Sigmoid colon (tissue), 7 donors: Measurements from ENCODE around the gene TPRA1. TPM values are rescaled to one million over a fixed set of nuclear protein-coding genes. Genes with fewer than 3 reads are reported as not detected.

Source experiments
- DNase-seq: peaks from one replicate; pipeline ENCODE4 v3.0.0-alpha.2; 2019
- H3K27ac ChIP-seq, 4 donors: fragments of 200-600 bp; sonication (generic); one replicate each; pipeline ENCODE4 v1.5.1; 2016 to 2019; ENCODE audit warnings: mild to moderate bottlenecking in 1 of 4
- H3K27me3 ChIP-seq, 3 donors: fragments of 200-600 bp; sonication (generic); one replicate each; pipeline ENCODE4 v1.5.1; 2019; ENCODE audit warnings: mild to moderate bottlenecking in 1 of 3
- H3K36me3 ChIP-seq, 4 donors: fragments of 200-600 bp; sonication (generic); one replicate each; pipeline ENCODE4 v1.5.1; 2016 to 2019
- H3K4me1 ChIP-seq, 4 donors: fragments of 200-600 bp; sonication (generic); one replicate each; pipeline ENCODE4 v1.5.1; 2017 to 2019
- H3K4me3 ChIP-seq, 4 donors: fragments of 200-600 bp; sonication (generic); one replicate each; pipeline ENCODE4 v1.5.1; 2017 to 2019; ENCODE audit warnings: mild to moderate bottlenecking in 2 of 4, moderate library complexity in 1 of 4
- H3K9me3 ChIP-seq, 4 donors: fragments of 200-600 bp in 3 of 4; sonication (generic) in 3 of 4; one replicate each; pipeline versions ENCODE4 v1.5.1 to v1.6.1; 2013 to 2019
- EP300 ChIP-seq, 4 donors: sonication (generic); formaldehyde crosslinking; IDR thresholded peaks; one replicate each; pipeline ENCODE4 v1.6.1; 2017; ENCODE audit warnings: antibody characterized with exemption in 4 of 4
- POLR2A ChIP-seq, 2 donors: fragments of 450-650 bp; IDR thresholded peaks; one replicate each; pipeline ENCODE4 v1.6.1; 2016; ENCODE audit warnings: antibody characterized with exemption in 2 of 2, mild to moderate bottlenecking in 2 of 2, moderate library complexity in 2 of 2
- POLR2AphosphoS5 ChIP-seq, 4 donors: sonication (generic); formaldehyde crosslinking; IDR thresholded peaks; one replicate each; pipeline ENCODE4 v1.6.1; 2017; ENCODE audit warnings: antibody characterized with exemption in 4 of 4
- WGBS, 2 donors: extraction: QIAGEN DNeasy Blood & Tissue Kit; methylation state at CpG; one replicate each; pipeline ENCODE4 v1.1.7; 2013; 5-methylcytosine and 5-hydroxymethylcytosine counted together
- intact Hi-C: fragments of 100-400 bp; cut with DNase I; formaldehyde crosslinking; loops from one replicate; pipeline ENCODE4 v1.15.1; 2023
- polyA plus RNA-seq, 3 donors: library from polyadenylated mRNA; stranded (reverse); fragments of 200-250 nt; gene quantifications; one replicate each; pipeline ENCODE4 v1.2.3, GENCODE V29; 2013
- total RNA-seq, 4 donors: library from RNA; depleted of rRNA; stranded (reverse); fragments of >200 nt; gene quantifications; one replicate each; pipeline ENCODE4 v1.1.0, GENCODE V29; 2016
- TF ChIP-seq, protein P1 (sequence below), 4 experiments: fragments of 450-650 bp in 3 of 4; fragments of 200-600 bp in 1 of 4; IDR thresholded peaks; one replicate each; pipeline ENCODE4 v1.5.1; 2016 to 2019; ENCODE audit warnings: antibody characterized with exemption in 4 of 4, mild to moderate bottlenecking in 3 of 4, moderate library complexity in 2 of 4
- donor health status: healthy with polysubstance abuse.
- donor health status: Bipolar disorder and iron deficiency.
- donor health status: healthy.

Gene TPRA1
- total and polyA plus RNA-seq, 7 donors = 7.2 to 33.2 (median 28.5) TPM

DNA sequence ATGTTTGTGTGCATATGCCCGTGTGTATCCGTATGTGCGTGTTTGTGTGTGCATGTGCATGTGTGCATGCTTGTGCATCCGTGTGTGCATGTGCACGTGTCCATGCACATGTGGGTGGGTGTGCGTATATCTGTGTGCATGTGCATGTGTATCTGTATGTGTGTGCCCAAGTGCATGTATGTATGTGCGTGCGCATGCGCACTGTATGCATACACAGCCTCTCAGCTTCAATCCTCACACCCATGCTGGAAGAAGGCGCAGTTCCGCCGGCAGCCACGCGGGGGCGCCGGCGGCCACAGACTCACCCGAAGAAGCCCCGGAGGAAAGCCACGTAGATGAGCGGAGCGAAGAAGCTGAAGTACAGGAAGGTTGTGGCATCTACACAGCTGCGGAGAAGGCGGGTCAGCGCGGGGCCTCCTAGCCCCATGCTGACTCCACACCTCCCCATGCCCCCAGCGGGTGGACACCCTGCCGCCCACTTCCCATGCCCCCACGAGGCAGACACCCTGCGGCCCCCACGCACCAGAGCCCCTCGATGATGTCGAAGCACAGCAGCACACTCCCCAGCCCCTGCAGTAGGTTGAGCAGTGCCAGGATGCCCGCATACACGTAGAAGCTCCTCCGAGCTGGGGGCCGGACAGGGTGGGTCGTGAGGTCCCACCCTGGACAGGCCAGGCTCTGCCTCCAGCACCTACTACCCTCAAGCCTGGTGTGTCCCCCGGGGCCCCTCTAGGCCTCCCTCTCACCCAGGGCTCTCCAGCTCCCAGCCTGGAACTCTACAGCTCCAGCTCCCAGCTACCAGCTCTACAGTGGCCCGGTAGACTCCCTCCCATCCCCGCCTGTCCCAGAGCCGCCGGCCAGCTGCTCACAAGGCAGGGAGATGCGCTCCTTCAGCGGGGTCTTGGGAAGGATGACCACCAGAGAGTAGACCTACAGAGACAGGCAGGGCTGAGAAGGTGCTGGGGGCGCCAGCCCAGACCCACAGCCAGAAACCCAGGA is 15.4 kb downstream of the TPRA1 start:
- WGBS, 2 donors = 43 to 44% methylated on average over 46 of the region's 46 CpGs
- intact Hi-C loops = loop anchor here (2.0 kb wide), 1 partner anchor 250 kb away; no protein-coding TSS in a partner anchor
- H3K4me3 ChIP-seq = no peak overlapping the region
- peaks cover 0 to 11% (median 8%) of the 10 kb centered on the region in 4 donors for H3K4me1 ChIP-seq
- H3K27ac ChIP-seq = peak overlapping the region in 3 of 4 donors; percentile 7 to 43 (median 33)
- H3K9me3 ChIP-seq = no peaks in the 10 kb centered on the region
- H3K36me3 ChIP-seq = peaks cover 15 to 72% (median 31%) of the 10 kb centered on the region in 4 donors
- no peaks in the 10 kb centered on the region for H3K27me3 ChIP-seq
- TF ChIP-seq POLR2A (IDR thresholded peaks at IDR 0.05) = no peak
- TF ChIP-seq, protein P1, sequence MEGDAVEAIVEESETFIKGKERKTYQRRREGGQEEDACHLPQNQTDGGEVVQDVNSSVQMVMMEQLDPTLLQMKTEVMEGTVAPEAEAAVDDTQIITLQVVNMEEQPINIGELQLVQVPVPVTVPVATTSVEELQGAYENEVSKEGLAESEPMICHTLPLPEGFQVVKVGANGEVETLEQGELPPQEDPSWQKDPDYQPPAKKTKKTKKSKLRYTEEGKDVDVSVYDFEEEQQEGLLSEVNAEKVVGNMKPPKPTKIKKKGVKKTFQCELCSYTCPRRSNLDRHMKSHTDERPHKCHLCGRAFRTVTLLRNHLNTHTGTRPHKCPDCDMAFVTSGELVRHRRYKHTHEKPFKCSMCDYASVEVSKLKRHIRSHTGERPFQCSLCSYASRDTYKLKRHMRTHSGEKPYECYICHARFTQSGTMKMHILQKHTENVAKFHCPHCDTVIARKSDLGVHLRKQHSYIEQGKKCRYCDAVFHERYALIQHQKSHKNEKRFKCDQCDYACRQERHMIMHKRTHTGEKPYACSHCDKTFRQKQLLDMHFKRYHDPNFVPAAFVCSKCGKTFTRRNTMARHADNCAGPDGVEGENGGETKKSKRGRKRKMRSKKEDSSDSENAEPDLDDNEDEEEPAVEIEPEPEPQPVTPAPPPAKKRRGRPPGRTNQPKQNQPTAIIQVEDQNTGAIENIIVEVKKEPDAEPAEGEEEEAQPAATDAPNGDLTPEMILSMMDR (IDR thresholded peaks at IDR 0.05) = peak; percentile 88 to 99 (median 92)
- DNase-seq = peak; percentile 91

DNA sequence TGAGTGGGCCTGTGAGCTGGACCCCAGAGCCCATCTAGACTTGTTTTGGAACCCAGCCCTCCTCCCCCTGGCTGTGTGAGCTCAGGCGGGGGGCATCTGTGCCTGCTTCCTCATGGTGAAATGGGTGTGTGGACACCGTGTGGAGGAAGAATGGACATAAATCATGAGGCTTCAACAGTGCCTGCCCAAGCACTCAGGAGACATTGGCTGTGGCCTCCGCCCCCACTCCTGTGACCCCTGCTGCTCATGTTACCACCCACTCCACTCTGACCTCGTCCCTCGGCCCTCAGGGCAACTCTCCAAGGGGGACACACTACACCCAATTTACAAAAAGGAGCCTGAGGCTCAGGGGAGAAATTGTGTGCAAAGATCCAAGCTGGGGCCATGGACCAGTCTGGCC is 16.6 kb downstream of the TPRA1 start:
- no peak for DNase-seq
- Histone ChIP-seq H3K9me3 (no peaks in the 10 kb centered on the region), H3K4me3 (no peak overlapping the region), H3K27me3 (no peaks in the 10 kb centered on the region), H3K36me3 (peaks cover 15 to 66% (median 33%) of the 10 kb centered on the region in 4 donors), H3K27ac (no peak overlapping the region), H3K4me1 (peaks cover 0 to 11% (median 8%) of the 10 kb centered on the region in 4 donors)
- WGBS, 2 donors = 84 to 86% methylated on average over 5 of the region's 5 CpGs
- intact Hi-C loops = loop anchor here (2.0 kb wide), 1 partner anchor 251 kb away; no protein-coding TSS in a partner anchor
- TF ChIP-seq, protein P1 (IDR thresholded peaks at IDR 0.05) = no peak
- TF ChIP-seq POLR2AphosphoS5 (IDR thresholded peaks at IDR 0.05) (no peak), EP300 (IDR thresholded peaks at IDR 0.05) (no peak), POLR2A (IDR thresholded peaks at IDR 0.05) (no peak)

DNA sequence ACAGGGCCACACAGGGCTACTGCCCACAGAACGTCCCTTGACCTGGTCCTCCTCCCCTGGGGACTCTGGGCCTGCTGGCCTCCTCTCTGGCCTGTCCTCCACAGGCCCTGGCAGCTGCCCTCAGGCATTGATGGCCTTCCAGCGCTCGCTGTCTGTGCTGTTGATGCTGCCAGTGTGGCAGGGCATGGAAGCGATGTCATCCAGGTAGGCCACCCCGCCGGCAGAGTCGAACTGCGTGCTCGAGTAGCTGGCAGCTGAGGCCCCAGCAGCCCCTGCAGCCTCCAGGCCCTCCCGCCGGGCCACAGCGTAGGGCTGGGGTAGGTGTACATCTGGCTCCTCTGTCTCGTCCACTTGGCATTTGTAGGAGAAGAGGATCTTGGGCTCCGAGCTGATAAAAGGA is 17.1 kb downstream of the TPRA1 start:
- Histone ChIP-seq H3K9me3 (no peaks in the 10 kb centered on the region), H3K27me3 (no peaks in the 10 kb centered on the region), H3K4me3 (no peak overlapping the region), H3K4me1 (peaks cover 0 to 11% (median 8%) of the 10 kb centered on the region in 4 donors), H3K36me3 (peaks cover 15 to 61% (median 33%) of the 10 kb centered on the region in 4 donors), H3K27ac (no peak overlapping the region)
- 96% methylated on average over 14 of the region's 14 CpGs for WGBS, 2 donors
- intact Hi-C loops = no loop called here
- TF ChIP-seq POLR2A (IDR thresholded peaks at IDR 0.05) (no peak), EP300 (IDR thresholded peaks at IDR 0.05) (no peak), POLR2AphosphoS5 (IDR thresholded peaks at IDR 0.05) (no peak)
- TF ChIP-seq, protein P1 (IDR thresholded peaks at IDR 0.05) = no peak
- no peak for DNase-seq

DNA sequence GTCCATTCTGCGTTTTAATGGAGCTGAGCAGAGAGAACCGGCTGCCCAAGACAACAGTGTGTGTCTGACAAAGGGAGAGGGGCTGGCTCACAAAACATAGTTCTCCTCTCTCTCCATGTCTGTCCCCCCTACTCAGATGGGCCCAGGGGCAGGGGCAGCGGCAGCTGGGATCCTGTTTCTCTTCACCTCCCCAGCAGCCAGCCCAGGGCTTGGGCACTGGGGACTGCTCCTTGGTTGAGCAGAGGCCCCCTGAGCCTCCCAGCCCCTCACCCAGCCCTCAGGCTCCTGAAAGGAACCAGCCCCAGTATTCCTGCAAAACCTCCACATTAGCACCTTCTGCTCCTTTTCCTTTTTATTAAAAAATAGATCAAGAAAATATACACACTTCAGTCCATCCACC is 17.8 kb downstream of the TPRA1 start:
- intact Hi-C loops = no loop called here
- DNase-seq = no peak
- Histone ChIP-seq H3K4me3 (no peak overlapping the region), H3K27me3 (no peaks in the 10 kb centered on the region), H3K27ac (no peak overlapping the region), H3K4me1 (peaks cover 0 to 11% (median 8%) of the 10 kb centered on the region in 4 donors), H3K9me3 (no peaks in the 10 kb centered on the region), H3K36me3 (peaks cover 15 to 56% (median 32%) of the 10 kb centered on the region in 4 donors)
- 93 to 95% methylated on average over 3 of the region's 3 CpGs for WGBS, 2 donors
- TF ChIP-seq POLR2A (IDR thresholded peaks at IDR 0.05) (no peak), EP300 (IDR thresholded peaks at IDR 0.05) (no peak), POLR2AphosphoS5 (IDR thresholded peaks at IDR 0.05) (no peak)
- TF ChIP-seq, protein P1 (IDR thresholded peaks at IDR 0.05) = no peak
